COLO668 (cell line): ENCODE results near the gene WWP2.

Experiments
- DNase-seq: peaks from one replicate; lab custom pipeline; 2025; ENCODE audit not compliant: unreplicated experiment; lab: John Stamatoyannopoulos, UW

The WWP2 gene

GRCh38 chr16:69830146-69830533 is 68.0 kb downstream of the WWP2 start:
- DNase-seq = no peak

GRCh38 chr16:69830534-69831211 is 68.5 kb downstream of the WWP2 start:
- no peak for DNase-seq

GRCh38 chr16:69831212-69832123 is 69.3 kb downstream of the WWP2 start:
- no peak for DNase-seq

- no peak for DNase-seq
Observed at GRCh38 chr16:69833357-69834282, 71.5 kb downstream of the WWP2 start.

GRCh38 chr16:69834807-69835466 is 72.8 kb downstream of the WWP2 start:
- DNase-seq = no peak

- DNase-seq = no peak
Observed at GRCh38 chr16:69836257-69836656, 74.1 kb downstream of the WWP2 start.

GRCh38 chr16:69837380-69837779 is 75.2 kb downstream of the WWP2 start:
- DNase-seq = no peak

- no peak for DNase-seq
Observed at GRCh38 chr16:69838489-69838888, 76.4 kb downstream of the WWP2 start.

GRCh38 chr16:69839240-69839688 is 77.1 kb downstream of the WWP2 start:
- no peak for DNase-seq

GRCh38 chr16:69839798-69840409 is 77.8 kb downstream of the WWP2 start:
- no peak for DNase-seq

- no peak for DNase-seq
Observed at GRCh38 chr16:69840975-69841374, 78.8 kb downstream of the WWP2 start.

- no peak for DNase-seq
Observed at GRCh38 chr16:69844441-69844840, 82.3 kb downstream of the WWP2 start.

GRCh38 chr16:69845181-69845580 is 83.0 kb downstream of the WWP2 start:
- DNase-seq = no peak

GRCh38 chr16:69847643-69848042 is 85.5 kb downstream of the WWP2 start:
- no peak for DNase-seq

- no peak for DNase-seq
Observed at GRCh38 chr16:69848637-69849545, 86.8 kb downstream of the WWP2 start.

- no peak for DNase-seq
Observed at GRCh38 chr16:69851491-69852240, 89.5 kb downstream of the WWP2 start.

- no peak for DNase-seq
Observed at GRCh38 chr16:69852815-69853214, 90.7 kb downstream of the WWP2 start.

- no peak for DNase-seq
Observed at GRCh38 chr16:69853481-69853880, 91.3 kb downstream of the WWP2 start.
